ENCODE results near the gene RAD9A. TPM values are rescaled to one million over a fixed set of nuclear protein-coding genes. Genes with fewer than 3 reads are reported as not detected.

RAD9A gene
- total RNA-seq, 1 donor from 2014 or later, result 10.4 TPM

DNA sequence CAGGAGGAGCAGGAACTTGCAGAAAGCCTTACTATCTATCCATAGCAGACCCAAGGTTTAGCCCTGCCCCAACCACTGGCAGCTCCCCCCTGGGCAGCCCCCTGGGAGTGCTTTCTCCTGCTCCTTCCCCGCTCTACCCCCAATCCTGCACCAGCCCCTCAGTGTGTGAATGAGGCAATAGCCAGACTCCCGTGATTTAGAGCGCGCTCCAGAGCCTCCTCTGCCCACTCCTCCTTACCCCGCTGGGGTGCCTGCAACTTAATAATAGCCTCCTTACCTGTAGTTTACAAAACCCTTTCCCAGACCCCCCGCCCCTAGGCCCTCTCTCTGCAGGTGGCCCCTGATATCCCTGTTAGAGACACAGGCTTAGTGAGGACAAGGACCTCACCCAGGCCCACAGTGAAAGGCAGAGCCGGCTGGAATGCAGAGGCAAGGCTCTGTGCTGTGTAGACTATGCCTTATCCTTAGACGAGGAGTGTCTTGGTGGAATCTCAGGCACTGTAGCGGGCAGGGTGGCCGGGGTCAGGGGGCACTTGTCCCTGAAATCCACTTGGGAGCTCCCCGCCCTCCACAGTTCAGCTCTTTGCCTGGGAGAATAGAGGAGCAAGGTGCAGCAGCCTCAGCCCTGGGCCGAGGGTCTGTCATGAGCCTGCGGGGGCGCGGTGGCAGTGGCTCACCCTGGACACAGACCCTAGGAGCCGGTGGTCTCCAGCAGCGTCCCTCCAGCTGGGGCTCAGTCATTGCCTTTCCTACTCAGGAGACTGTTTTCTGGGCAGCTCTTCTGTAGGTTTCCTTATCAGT is 19.4 kb downstream of the RAD9A start:
- no peak overlapping the region for H3K27ac ChIP-seq
- H3K4me2 ChIP-seq, result peak overlapping the region; percentile 42
- no peaks in the 10 kb centered on the region for H3K36me3 ChIP-seq
- no peak overlapping the region for H3K9ac ChIP-seq
- peak; percentile 54 for DNase-seq (ENCODE audit: low spot score)
- peaks cover 23% of the 10 kb centered on the region for H3K4me1 Mint-ChIP-seq
- no peak overlapping the region for H2AFZ ChIP-seq (replicated peaks)
- H4K20me1 ChIP-seq (ENCODE audit: low read depth), result no peaks in the 10 kb centered on the region
- H3K27me3 ChIP-seq, result peaks cover 25% of the 10 kb centered on the region
- H3K27me3 Mint-ChIP-seq (ENCODE audit: insufficient read depth, low read depth), result peaks cover 18% of the 10 kb centered on the region
- H3K9me3 ChIP-seq (ENCODE audit: low read depth), result no peaks in the 10 kb centered on the region
- peak overlapping the region; percentile 50 for H3K4me3 Mint-ChIP-seq
- H3K9me3 Mint-ChIP-seq, result no peaks in the 10 kb centered on the region
- H3K27ac Mint-ChIP-seq, result peak overlapping the region; percentile 14
- peaks cover 22% of the 10 kb centered on the region for H3K4me1 ChIP-seq
- peaks cover 19% of the 10 kb centered on the region for H3F3A ChIP-seq (ENCODE audit: low read depth)
- no peak for TF ChIP-seq EZH2phosphoT487 (IDR thresholded peaks at IDR 0.05)
- TF ChIP-seq, protein P1, sequence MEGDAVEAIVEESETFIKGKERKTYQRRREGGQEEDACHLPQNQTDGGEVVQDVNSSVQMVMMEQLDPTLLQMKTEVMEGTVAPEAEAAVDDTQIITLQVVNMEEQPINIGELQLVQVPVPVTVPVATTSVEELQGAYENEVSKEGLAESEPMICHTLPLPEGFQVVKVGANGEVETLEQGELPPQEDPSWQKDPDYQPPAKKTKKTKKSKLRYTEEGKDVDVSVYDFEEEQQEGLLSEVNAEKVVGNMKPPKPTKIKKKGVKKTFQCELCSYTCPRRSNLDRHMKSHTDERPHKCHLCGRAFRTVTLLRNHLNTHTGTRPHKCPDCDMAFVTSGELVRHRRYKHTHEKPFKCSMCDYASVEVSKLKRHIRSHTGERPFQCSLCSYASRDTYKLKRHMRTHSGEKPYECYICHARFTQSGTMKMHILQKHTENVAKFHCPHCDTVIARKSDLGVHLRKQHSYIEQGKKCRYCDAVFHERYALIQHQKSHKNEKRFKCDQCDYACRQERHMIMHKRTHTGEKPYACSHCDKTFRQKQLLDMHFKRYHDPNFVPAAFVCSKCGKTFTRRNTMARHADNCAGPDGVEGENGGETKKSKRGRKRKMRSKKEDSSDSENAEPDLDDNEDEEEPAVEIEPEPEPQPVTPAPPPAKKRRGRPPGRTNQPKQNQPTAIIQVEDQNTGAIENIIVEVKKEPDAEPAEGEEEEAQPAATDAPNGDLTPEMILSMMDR (IDR thresholded peaks at IDR 0.05), result no peak
- TF ChIP-seq EZH2 (IDR thresholded peaks at IDR 0.05), result no peak
- no peak overlapping the region for H3K4me3 ChIP-seq
- H3K79me2 ChIP-seq (ENCODE audit: low read depth), result no peaks in the 10 kb centered on the region
- H3K36me3 Mint-ChIP-seq, result no peaks in the 10 kb centered on the region

DNA sequence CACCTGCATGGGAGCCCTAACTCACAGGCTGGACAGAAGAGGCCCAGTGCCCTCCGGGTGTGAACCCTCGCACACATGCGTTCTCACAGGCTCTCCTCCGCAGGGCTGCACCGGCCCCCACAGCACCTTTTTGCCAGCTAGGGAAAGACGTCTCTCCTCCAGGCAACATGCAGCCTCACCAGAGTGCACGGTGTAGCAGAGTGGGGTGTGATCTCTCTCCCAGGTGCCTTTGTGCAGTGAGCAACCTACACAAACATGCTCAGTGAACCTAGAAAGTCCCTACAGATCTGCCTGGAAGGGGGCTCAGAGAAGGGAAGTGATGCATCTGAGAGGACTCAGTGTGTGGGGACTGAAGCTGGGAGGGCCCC is 20.0 kb downstream of the RAD9A start:
- Histone ChIP-seq H3K4me2 (peak overlapping the region; percentile 42), H3K9me3 (ENCODE audit: low read depth) (no peaks in the 10 kb centered on the region), H3K36me3 (no peaks in the 10 kb centered on the region), H4K20me1 (ENCODE audit: low read depth) (no peaks in the 10 kb centered on the region), H3K4me3 (no peak overlapping the region), H3K27me3 (peaks cover 28% of the 10 kb centered on the region), H3K4me1 (peaks cover 22% of the 10 kb centered on the region), H3K79me2 (ENCODE audit: low read depth) (no peaks in the 10 kb centered on the region), H3K27ac (no peak overlapping the region), H3K9ac (no peak overlapping the region), H3F3A (ENCODE audit: low read depth) (peaks cover 22% of the 10 kb centered on the region), H2AFZ (replicated peaks) (no peak overlapping the region)
- TF ChIP-seq EZH2phosphoT487 (IDR thresholded peaks at IDR 0.05) (no peak), EZH2 (IDR thresholded peaks at IDR 0.05) (no peak)
- TF ChIP-seq, protein P1 (IDR thresholded peaks at IDR 0.05), result no peak
- Mint-ChIP-seq H3K27me3 (ENCODE audit: insufficient read depth, low read depth) (peaks cover 23% of the 10 kb centered on the region), H3K4me3 (peak overlapping the region; percentile 13), H3K9me3 (no peaks in the 10 kb centered on the region), H3K36me3 (no peaks in the 10 kb centered on the region), H3K4me1 (peaks cover 29% of the 10 kb centered on the region), H3K27ac (no peak overlapping the region)
- no peak for DNase-seq (ENCODE audit: low spot score)

DNA sequence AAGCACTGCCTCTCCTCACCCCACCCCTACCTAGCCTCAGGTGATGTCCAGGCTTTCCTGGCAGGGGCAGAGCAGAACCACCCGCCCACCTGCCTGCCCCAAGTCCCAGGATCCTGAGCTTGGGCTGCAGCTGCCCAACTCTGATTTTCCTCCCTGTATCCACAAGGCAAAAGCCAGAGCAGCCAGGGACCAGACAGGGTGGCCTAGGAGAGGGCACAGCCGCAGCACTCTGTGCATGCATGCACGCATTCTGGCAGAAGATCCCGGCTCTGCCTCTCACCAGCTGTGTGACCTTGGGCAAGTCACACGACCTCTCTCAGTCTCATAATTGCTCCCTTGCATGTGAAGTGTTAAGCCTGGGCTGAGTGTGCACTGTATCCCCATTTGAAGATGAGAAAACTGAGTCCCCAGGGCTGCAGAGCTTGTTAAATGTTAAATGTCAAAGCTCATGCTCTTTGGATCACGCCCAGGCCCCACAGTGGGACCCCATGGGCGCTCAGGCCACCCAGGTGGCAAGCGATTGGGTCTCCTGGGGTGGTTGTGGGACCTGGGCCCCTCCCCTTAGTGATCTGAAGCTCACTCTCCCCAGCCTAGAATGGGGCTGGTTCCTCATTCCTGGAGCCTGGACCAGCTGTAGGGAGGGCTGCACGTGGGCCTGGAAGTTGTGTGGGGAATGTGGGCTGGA is 20.9 kb downstream of the RAD9A start:
- Mint-ChIP-seq H3K27ac (no peak overlapping the region), H3K27me3 (ENCODE audit: insufficient read depth, low read depth) (peaks cover 26% of the 10 kb centered on the region), H3K4me1 (peaks cover 23% of the 10 kb centered on the region), H3K9me3 (no peaks in the 10 kb centered on the region), H3K36me3 (no peaks in the 10 kb centered on the region), H3K4me3 (peak overlapping the region; percentile 33)
- no peak overlapping the region for H3K9ac ChIP-seq
- DNase-seq (ENCODE audit: low spot score), result no peak
- TF ChIP-seq EZH2 (IDR thresholded peaks at IDR 0.05) (no peak), EZH2phosphoT487 (IDR thresholded peaks at IDR 0.05) (no peak)
- TF ChIP-seq, protein P1 (IDR thresholded peaks at IDR 0.05), result no peak
- no peak overlapping the region for H2AFZ ChIP-seq (replicated peaks)
- H3K27me3 ChIP-seq, result peaks cover 28% of the 10 kb centered on the region
- H3K4me1 ChIP-seq, result peaks cover 22% of the 10 kb centered on the region
- H3K9me3 ChIP-seq (ENCODE audit: low read depth), result no peaks in the 10 kb centered on the region
- H3K27ac ChIP-seq, result no peak overlapping the region
- H3K79me2 ChIP-seq (ENCODE audit: low read depth), result no peaks in the 10 kb centered on the region
- peaks cover 22% of the 10 kb centered on the region for H3F3A ChIP-seq (ENCODE audit: low read depth)
- no peaks in the 10 kb centered on the region for H4K20me1 ChIP-seq (ENCODE audit: low read depth)
- no peak overlapping the region for H3K4me2 ChIP-seq
- no peak overlapping the region for H3K4me3 ChIP-seq
- H3K36me3 ChIP-seq, result no peaks in the 10 kb centered on the region
